Measurements from ENCODE around the gene RICTOR.

DNA sequence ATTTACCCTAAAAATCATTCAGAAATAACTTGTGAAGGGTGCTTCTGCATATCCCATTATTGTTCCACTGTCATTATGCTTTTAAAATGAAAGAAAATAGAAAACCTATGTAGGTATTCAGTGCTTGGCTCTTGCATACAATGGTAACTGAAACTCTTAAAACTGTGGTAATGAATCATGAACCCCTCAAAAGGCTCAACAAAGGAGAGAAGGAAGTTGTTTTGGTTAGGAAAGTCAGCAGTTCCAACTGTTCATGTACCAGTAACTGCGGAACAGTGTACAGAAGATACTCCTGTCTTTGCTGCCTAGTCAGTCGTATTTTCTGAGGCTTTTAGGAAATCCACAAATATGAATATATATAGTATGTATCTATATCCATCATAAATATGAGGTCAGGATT, 132.3 kb downstream of the RICTOR start:
- TF ChIP-seq, protein P1, sequence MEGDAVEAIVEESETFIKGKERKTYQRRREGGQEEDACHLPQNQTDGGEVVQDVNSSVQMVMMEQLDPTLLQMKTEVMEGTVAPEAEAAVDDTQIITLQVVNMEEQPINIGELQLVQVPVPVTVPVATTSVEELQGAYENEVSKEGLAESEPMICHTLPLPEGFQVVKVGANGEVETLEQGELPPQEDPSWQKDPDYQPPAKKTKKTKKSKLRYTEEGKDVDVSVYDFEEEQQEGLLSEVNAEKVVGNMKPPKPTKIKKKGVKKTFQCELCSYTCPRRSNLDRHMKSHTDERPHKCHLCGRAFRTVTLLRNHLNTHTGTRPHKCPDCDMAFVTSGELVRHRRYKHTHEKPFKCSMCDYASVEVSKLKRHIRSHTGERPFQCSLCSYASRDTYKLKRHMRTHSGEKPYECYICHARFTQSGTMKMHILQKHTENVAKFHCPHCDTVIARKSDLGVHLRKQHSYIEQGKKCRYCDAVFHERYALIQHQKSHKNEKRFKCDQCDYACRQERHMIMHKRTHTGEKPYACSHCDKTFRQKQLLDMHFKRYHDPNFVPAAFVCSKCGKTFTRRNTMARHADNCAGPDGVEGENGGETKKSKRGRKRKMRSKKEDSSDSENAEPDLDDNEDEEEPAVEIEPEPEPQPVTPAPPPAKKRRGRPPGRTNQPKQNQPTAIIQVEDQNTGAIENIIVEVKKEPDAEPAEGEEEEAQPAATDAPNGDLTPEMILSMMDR (conservative IDR thresholded peaks at IDR 0.05 in 1 of 2, IDR thresholded peaks at IDR 0.05 in 1 of 2; ENCODE audit: low read depth in 1 of 2, low read length in 2 of 2) = no peak
- no peak for TF ChIP-seq EZH2 (IDR thresholded peaks at IDR 0.05; ENCODE audit: low read length, missing control alignments)
